WERI-Rb-1 (cell line): ENCODE measurements around the gene DENR.

ENCODE experiments used
- DNase-seq: peaks from one replicate; pipeline ENCODE4 v3.0.0-alpha.2; 2020
- H3K27ac ChIP-seq: fragments of 250-450 bp; sonication (Bioruptor Pico); 2 replicates; pipeline ENCODE4 v1.5.1; 2020; ENCODE audit warnings: mild to moderate bottlenecking, moderate library complexity
- H3K27me3 ChIP-seq: fragments of 250-450 bp; sonication (Bioruptor Pico); 2 replicates; pipeline ENCODE4 v1.5.1; 2021; ENCODE audit warnings: mild to moderate bottlenecking, low read depth, moderate library complexity; ENCODE audit not compliant: insufficient read depth, severe bottlenecking
- H3K36me3 ChIP-seq: fragments of 250-450 bp; sonication (Bioruptor Pico); 2 replicates; pipeline ENCODE4 v1.5.1; 2020; ENCODE audit warnings: mild to moderate bottlenecking, moderate library complexity
- H3K4me3 ChIP-seq: 2 replicates; pipeline ENCODE4 v1.5.1; 2011; ENCODE audit warnings: low read depth, mild to moderate bottlenecking, control low read depth, low read length
- H3K9me3 ChIP-seq: fragments of 250-450 bp; sonication (Bioruptor Pico); 2 replicates; pipeline ENCODE4 v1.5.1; 2021; ENCODE audit warnings: mild to moderate bottlenecking, moderate library complexity; ENCODE audit not compliant: severe bottlenecking
- TF ChIP-seq, protein P1 (sequence below): IDR thresholded peaks from 2 replicates; pipeline ENCODE4 v1.5.1; 2011; ENCODE audit warnings: low read depth, mild to moderate bottlenecking, control low read depth, inconsistent platforms, low read length

DENR gene

DNA sequence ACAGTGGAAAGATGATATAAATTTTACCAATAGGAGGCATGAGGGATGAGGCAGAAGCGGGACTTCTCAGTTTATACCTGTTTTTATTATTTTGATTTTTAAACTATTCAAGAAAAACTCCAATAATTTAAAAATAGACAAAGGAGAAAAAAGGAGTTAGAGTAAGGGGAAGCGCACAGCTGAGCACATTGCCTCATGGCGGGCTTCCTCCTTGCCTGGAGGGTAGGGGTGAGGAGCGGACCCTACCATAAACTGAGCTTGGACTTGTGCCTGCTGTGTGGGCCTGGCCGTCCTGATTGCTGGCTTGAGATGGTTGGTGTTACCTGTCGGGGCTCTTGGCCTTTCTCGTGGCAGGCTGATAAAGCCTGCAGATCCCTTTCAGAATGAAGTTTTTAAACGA is 67.5 kb downstream of the DENR start:
- no peaks in the 10 kb centered on the region for H3K27me3 ChIP-seq
- H3K4me3 ChIP-seq: no peak overlapping the region
- no peaks in the 10 kb centered on the region for H3K9me3 ChIP-seq
- DNase-seq: no peak
- H3K36me3 ChIP-seq: no peaks in the 10 kb centered on the region
- TF ChIP-seq, protein P1, sequence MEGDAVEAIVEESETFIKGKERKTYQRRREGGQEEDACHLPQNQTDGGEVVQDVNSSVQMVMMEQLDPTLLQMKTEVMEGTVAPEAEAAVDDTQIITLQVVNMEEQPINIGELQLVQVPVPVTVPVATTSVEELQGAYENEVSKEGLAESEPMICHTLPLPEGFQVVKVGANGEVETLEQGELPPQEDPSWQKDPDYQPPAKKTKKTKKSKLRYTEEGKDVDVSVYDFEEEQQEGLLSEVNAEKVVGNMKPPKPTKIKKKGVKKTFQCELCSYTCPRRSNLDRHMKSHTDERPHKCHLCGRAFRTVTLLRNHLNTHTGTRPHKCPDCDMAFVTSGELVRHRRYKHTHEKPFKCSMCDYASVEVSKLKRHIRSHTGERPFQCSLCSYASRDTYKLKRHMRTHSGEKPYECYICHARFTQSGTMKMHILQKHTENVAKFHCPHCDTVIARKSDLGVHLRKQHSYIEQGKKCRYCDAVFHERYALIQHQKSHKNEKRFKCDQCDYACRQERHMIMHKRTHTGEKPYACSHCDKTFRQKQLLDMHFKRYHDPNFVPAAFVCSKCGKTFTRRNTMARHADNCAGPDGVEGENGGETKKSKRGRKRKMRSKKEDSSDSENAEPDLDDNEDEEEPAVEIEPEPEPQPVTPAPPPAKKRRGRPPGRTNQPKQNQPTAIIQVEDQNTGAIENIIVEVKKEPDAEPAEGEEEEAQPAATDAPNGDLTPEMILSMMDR: no peak
- H3K27ac ChIP-seq: no peak overlapping the region
